HEK293 (cell line): ENCODE data around the gene DCLK1.

ENCODE experiments used
- CTCF ChIA-PET: fragments of 350-600 bp; formaldehyde crosslinking; extraction: SDS; loops from one replicate; lab custom pipeline; 2021; ENCODE audit warnings: antibody characterized with exemption; lab: Yijun Ruan, JAX
- POLR2A ChIA-PET: fragments of 300-600 bp; formaldehyde crosslinking; extraction: SDS; loops from one replicate; lab custom pipeline; 2020; ENCODE audit warnings: antibody characterized with exemption, inconsistent platforms; lab: Yijun Ruan, JAX
- H3K27ac ChIP-seq: fragments of 200-500 bp; sonication (Bioruptor generic); 2 replicates; pipeline ENCODE4 v1.5.1; 2014; ENCODE audit warnings: low read depth, low read length, control low read depth, inconsistent platforms; ENCODE audit errors: extremely low read depth
- H3K36me3 ChIP-seq, 2 experiments: fragments of 200-500 bp in 1 of 2; sonication (Bioruptor generic) in 1 of 2; 1 replicate in 1 of 2; 2 replicates in 1 of 2; pipeline ENCODE4 v1.5.1; 2014 to 2017; ENCODE audit warnings: inconsistent platforms in 2 of 2, low read length in 2 of 2; ENCODE audit not compliant: control insufficient read depth in 2 of 2, insufficient read depth in 1 of 2
- H3K4me1 ChIP-seq: fragments of 200-500 bp; sonication (Bioruptor generic); 2 replicates; pipeline ENCODE4 v1.5.1; 2014; ENCODE audit warnings: mild to moderate bottlenecking, low read length, inconsistent platforms; ENCODE audit not compliant: control insufficient read depth, insufficient read depth
- H3K4me3 ChIP-seq: 2 replicates; pipeline ENCODE4 v1.5.1; 2011; ENCODE audit warnings: low read depth, mild to moderate bottlenecking, control low read depth, low read length, moderate library complexity
- H3K9me3 ChIP-seq: fragments of 200-500 bp; sonication (Bioruptor generic); 2 replicates; pipeline ENCODE4 v1.5.1; 2014; ENCODE audit warnings: low read depth, low read length, inconsistent platforms; ENCODE audit not compliant: control insufficient read depth, insufficient read depth
- FEZF1 ChIP-seq: fragments of 450-650 bp; formaldehyde crosslinking; IDR thresholded peaks from 2 replicates; pipeline ENCODE4 v1.5.1; 2016; ENCODE audit warnings: missing biosample characterization, missing genetic modification characterization
- HIC1 ChIP-seq: fragments of 450-650 bp; formaldehyde crosslinking; IDR thresholded peaks from 2 replicates; pipeline ENCODE4 v1.5.1; 2016; ENCODE audit warnings: missing biosample characterization, missing genetic modification characterization
- HOXC10 ChIP-seq: sonication (generic); formaldehyde crosslinking; IDR thresholded peaks from 2 replicates; pipeline ENCODE4 v1.8.1; 2023; ENCODE audit warnings: mild to moderate bottlenecking, missing genetic modification reagents
- KLF16 ChIP-seq: fragments of 450-650 bp; formaldehyde crosslinking; IDR thresholded peaks from 2 replicates; pipeline ENCODE4 v1.5.1; 2017; ENCODE audit warnings: missing biosample characterization, missing genetic modification characterization
- KLF8 ChIP-seq: fragments of 450-650 bp; formaldehyde crosslinking; IDR thresholded peaks from 2 replicates; pipeline ENCODE4 v1.5.1; 2016; ENCODE audit warnings: missing biosample characterization, missing genetic modification characterization
- SALL2 ChIP-seq: fragments of 450-650 bp; formaldehyde crosslinking; IDR thresholded peaks from 2 replicates; pipeline ENCODE4 v1.5.0; 2017; ENCODE audit warnings: missing biosample characterization, mild to moderate bottlenecking, missing genetic modification characterization, borderline replicate concordance
- SETDB1 ChIP-seq: IDR thresholded peaks from one replicate; pipeline ENCODE4 v1.6.1; 2017; ENCODE audit warnings: mild to moderate bottlenecking, low read length, moderate library complexity, mixed read lengths; ENCODE audit not compliant: insufficient read length
- ZBTB44 ChIP-seq: fragments of 450-650 bp; IDR thresholded peaks from 2 replicates; pipeline ENCODE4 v1.5.1; 2018; ENCODE audit warnings: missing biosample characterization, mild to moderate bottlenecking, missing genetic modification characterization
- ZBTB48 ChIP-seq: fragments of 450-650 bp; formaldehyde crosslinking; IDR thresholded peaks from 2 replicates; pipeline ENCODE4 v1.5.1; 2016; ENCODE audit warnings: missing biosample characterization, missing genetic modification characterization
- ZNF132 ChIP-seq: fragments of 450-650 bp; formaldehyde crosslinking; IDR thresholded peaks from 2 replicates; pipeline ENCODE4 v1.5.1; 2017; ENCODE audit warnings: missing biosample characterization, missing genetic modification characterization, borderline replicate concordance
- ZNF169 ChIP-seq: fragments of 450-650 bp; formaldehyde crosslinking; IDR thresholded peaks from 2 replicates; pipeline ENCODE4 v1.5.1; 2016; ENCODE audit warnings: missing biosample characterization, missing genetic modification characterization
- ZNF2 ChIP-seq: fragments of 450-650 bp; formaldehyde crosslinking; IDR thresholded peaks from 2 replicates; pipeline ENCODE4 v1.5.1; 2016; ENCODE audit warnings: missing biosample characterization, missing genetic modification characterization
- ZNF26 ChIP-seq: fragments of 450-650 bp; formaldehyde crosslinking; IDR thresholded peaks from 2 replicates; pipeline ENCODE4 v1.5.1; 2016; ENCODE audit warnings: missing biosample characterization, missing genetic modification characterization
- ZNF449 ChIP-seq: fragments of 450-650 bp; formaldehyde crosslinking; IDR thresholded peaks from 2 replicates; pipeline ENCODE4 v1.5.1; 2017; ENCODE audit warnings: missing biosample characterization, mild to moderate bottlenecking, missing genetic modification characterization, moderate library complexity
- ZNF580 ChIP-seq: fragments of 450-650 bp; formaldehyde crosslinking; IDR thresholded peaks from 2 replicates; pipeline ENCODE4 v1.5.1; 2016; ENCODE audit warnings: missing biosample characterization, missing genetic modification characterization
- ZNF596 ChIP-seq: fragments of 450-650 bp; IDR thresholded peaks from 2 replicates; pipeline ENCODE4 v1.5.0; 2018; ENCODE audit warnings: missing biosample characterization, mild to moderate bottlenecking, missing genetic modification characterization, moderate library complexity
- ZNF76 ChIP-seq: fragments of 450-650 bp; formaldehyde crosslinking; IDR thresholded peaks from 2 replicates; pipeline ENCODE4; 2016; ENCODE audit warnings: low read depth, missing biosample characterization, missing genetic modification characterization, borderline replicate concordance

DCLK1 gene

GRCh38 chr13:35941374-35941773 lies 189.8 kb downstream of the DCLK1 start:
- TF ChIP-seq ZBTB48 (tag by site-specific recombination) (no peak), KLF8 (tag by site-specific recombination) (no peak), ZNF580 (tag by site-specific recombination) (no peak), ZNF2 (tag by site-specific recombination) (no peak)
- Histone ChIP-seq H3K36me3 (no peaks in the 10 kb centered on the region), H3K9me3 (no peaks in the 10 kb centered on the region), H3K27ac (no peak overlapping the region), H3K4me3 (no peak overlapping the region), H3K4me1 (no peaks in the 10 kb centered on the region)
- ChIA-PET POLR2A (no interaction called here), CTCF (no interaction called here)

- no peak overlapping the region for H3K4me3 ChIP-seq
- no peaks in the 10 kb centered on the region for H3K36me3 ChIP-seq
- H3K4me1 ChIP-seq = no peaks in the 10 kb centered on the region
- ChIA-PET POLR2A (no interaction called here), CTCF (no interaction called here)
- TF ChIP-seq HOXC10 (no peak), ZNF26 (no peak), ZNF76 (tag by site-specific recombination) (no peak), ZNF449 (tag by site-specific recombination) (no peak), SALL2 (tag by site-specific recombination) (no peak), HIC1 (no peak), ZNF132 (tag by site-specific recombination) (no peak), FEZF1 (tag by site-specific recombination) (no peak), KLF16 (tag by site-specific recombination) (no peak), SETDB1 (no peak), ZNF596 (tag by site-specific recombination) (no peak), ZBTB44 (no peak), ZNF169 (tag by site-specific recombination) (no peak)
- H3K9me3 ChIP-seq = no peaks in the 10 kb centered on the region
- H3K27ac ChIP-seq = no peak overlapping the region
These were observed 190.4 kb downstream of the DCLK1 start for GRCh38 chr13:35940734-35941133.
